NK-92 (cell line): ENCODE results near the gene CAPN14.

Experiments used
- DNase-seq: peaks from one replicate; lab custom pipeline; 2025; ENCODE audit not compliant: unreplicated experiment; lab: John Stamatoyannopoulos, UW

CAPN14 gene

GRCh38 chr2:31228717-31229116 is 11.4 kb upstream of the CAPN14 start:
- no peak for DNase-seq

DNA sequence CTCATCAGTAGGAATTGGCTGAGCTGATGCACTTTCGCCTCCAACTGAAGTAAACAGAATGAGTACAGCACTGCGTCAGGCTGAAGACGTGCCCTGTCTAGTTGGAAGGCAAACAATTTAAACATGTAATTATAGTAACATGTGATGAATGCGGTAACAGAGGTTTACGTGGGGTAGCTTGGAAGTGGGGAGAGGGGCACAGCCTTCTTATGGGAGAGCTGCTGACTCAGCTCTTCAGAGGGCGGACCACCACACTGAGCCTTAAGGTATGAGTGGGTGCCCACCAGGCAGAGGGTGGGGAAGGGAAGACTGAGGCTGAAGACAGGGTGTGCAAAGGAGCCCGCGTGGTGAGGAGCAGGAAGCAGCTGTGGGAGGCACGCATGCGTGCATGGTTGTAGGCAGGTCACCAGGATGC is 10.4 kb upstream of the CAPN14 start:
- DNase-seq = no peak

- no peak for DNase-seq
These were observed 9.8 kb upstream of the CAPN14 start for GRCh38 chr2:31227110-31227509.

DNA sequence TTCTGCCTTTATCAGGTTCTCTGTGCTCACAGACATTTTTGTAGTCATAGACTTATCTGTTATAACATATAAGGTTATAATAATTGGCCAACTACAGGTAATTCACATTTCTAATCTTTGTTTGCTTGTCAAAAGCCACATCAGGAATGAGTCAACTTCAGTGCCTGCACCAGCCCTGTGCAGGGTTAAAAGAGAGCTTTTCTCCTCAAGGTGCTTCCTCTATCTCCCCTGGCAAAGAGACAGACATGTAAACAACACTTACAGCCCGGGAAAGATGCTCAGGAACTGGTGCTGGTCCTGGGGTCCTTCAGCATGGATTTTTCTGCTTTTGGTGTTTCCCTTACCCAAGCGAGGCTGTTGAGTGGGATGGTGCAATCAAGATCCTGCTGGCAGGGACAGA is 9.0 kb upstream of the CAPN14 start:
- DNase-seq = no peak

DNA sequence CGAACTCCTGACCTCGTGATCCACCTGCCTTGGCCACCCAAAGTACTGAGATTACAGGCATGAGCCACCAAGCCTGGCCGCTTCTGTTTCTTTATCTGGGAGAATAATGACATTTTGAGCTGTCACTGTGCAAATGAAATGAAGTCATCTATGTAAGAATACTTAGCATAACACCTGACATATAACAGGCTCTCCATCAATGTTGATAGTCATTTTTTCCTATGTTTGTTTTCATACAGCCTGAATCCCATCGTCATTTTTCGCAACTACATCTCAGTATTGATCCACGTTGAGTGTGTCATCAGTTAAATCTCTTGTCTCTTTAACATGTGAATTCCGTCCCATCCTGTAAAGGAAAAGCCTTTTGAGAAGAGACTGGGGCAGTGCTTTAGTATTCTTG is 6.4 kb upstream of the CAPN14 start:
- no peak for DNase-seq

- DNase-seq = no peak
These were observed 5.7 kb upstream of the CAPN14 start for GRCh38 chr2:31223026-31223425.

DNA sequence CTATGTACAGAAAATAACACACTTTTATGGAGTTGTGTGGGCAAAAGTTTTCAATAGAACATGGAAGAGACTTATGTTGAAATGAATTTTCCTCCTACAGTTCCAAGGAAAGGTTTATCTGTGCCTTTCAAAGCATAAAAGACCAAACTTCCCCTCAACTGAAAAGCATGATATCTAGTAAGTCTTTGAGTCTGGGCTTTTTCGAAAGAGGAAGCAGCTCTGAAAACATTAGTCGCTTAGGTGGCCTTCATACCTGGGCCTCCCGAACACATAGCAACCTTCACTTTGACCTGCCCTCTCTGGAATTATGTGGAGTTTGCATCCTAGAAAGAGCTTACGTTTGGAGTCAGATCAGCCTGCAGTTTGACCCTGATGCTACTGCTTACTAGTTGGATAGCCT is 4.8 kb upstream of the CAPN14 start:
- no peak for DNase-seq

DNA sequence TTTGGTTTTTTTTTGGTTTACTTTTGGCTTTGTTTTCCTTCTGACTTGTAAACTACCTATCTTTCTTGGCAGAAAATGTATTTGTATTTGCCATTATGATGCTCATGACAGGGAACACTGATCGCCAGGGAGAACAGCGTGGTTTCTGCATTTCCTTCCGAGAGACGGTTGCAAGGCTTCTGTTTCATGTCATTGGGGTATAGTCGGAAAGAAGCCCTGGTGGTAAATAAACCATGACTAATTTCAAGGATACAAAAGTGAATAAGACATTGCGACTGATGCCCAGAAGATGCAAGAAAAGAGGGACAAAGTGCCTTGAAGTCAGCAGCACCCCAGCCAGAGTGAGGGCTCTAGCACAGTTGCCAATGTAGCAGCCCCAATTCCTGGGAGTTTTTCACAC is 4.2 kb upstream of the CAPN14 start:
- DNase-seq = no peak

DNA sequence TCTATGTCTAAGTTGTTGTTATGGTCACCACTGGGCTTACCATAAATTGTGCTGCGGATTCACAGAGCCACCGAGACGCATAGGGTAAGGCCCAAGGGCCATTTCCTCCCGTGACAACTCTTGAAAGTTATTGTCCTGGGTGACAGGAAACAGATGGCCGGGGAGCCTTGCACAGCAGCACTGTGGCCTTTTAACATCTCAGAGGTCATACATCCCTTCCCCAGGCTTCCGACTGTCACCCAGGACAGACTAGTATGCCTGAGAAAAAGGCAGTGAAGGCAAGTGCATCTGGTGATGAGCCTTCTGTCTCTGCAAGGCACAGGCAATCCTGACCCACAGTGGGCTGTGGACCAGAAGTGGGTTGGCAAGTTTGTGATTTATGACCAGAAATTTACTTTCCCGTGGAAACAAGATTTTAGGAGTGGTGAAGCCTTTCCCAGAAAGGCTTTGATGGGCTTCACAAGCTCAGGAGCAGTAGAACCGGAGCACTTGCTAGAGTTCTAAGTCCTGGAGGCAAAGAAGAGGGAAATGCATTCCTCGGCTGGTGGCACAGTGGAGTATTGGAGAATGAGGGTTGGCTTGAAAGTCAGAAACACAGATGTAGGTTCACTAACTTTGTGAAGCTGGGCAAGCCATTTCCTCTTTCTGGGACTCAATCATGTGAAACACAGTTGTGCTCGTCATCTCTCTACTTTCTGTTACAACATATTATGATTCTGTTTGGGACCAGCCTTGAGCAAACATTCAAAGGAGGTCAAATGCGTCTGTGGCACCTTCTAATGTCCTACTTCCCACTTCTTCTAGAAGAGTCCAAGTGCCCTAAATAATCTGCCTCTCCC is 2.0 kb upstream of the CAPN14 start:
- DNase-seq = no peak

DNA sequence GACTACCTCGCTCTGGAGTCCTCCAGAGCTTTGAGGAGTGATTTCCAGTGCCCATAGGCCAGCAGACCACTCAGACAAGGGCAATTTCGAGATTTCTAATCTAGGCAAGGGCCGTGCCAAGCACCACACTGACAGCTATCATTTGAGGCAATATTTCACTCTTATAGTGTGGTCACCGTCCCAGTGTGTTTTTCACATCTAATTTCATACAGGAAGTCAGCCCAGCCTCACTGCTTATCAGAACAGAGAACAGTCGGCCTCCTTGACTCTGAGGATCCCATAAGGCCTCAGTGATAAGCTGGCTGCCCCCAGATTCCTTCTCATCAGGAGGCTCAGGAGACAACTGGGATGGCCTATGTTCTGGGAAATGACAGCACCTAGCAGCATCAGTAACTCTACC is 581 bp downstream of the CAPN14 start:
- no peak for DNase-seq

GRCh38 chr2:31214444-31214915 is 2.8 kb downstream of the CAPN14 start:
- no peak for DNase-seq

DNA sequence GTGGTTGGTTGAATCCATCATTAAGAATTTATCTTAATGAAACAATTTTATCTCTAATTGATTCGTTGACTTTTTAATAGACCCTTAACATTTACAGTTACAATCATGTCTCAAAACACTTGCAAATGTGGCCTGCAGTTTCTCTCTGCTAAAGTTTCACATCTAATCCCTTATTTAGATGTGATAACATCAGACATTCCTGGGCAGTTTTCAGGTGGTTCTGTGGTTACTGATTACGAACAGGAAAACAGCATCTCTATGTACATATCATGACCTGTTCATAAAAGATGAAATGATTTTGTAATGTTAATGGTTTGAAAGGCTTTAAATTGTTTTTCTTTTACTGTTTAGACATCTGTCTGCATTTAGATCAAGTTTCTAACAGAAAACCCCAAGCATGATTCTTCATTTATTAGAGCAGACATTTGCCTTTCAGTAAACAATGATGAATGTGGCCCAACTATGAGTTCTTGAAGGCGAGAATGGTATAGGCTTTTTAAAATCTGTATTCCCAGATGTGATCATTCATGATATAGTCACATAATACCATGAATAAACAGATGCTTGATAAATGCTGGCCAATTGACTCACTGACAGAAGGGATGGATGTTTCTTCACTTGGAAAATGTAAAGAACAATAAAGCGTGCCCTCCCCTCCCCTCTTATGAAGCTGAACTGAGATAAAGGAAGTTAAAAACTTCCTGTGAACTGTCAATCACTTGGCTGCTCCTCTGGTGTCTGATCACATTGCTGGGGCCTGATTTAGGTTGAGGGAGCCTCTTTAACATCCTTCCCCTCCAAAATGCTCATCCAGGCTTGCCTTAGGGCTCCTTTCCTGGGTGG is 3.5 kb downstream of the CAPN14 start:
- DNase-seq = no peak

DNA sequence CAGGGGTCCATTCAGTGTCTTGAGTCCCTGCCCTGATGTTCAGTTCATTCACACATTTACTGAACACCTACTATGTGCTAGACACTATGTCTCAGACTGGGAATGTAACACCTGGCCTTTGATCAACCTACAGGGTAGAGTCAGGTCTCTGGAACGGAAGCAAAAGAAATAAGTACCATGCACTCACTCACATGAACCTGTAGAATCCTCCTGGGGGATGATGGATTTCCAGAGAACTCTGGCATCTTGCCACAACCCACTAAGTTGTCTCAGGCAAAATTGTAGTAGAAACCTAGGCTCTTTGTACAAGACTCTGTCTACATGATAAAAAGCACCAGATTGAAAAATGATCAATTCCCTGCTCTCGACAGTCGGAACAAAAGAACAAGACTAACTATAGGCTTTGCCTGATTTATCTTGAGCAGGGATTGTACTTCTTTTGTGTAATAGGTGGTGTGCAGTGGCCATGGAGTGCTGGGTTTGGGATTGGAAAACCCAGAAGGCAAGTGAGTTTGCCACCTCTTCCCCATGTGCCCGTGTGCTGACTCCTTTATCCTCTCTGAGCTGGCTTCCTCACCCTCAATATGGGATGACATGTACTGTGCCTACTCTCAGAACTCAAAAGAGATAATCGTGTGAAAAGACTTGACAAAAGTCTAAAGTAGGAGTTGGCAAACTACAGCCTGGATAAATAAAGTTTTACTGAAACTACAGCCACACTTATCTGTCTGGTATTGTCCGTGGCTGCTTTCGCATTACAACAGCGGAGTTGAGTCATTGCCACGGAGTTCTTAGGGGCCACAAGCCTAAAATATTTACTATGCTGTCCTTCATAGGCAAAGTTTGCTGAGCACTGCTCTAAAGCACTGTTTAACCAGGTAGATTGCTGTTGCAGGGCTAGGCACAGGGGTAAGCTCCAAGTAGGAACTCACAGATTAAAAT is 4.4 kb downstream of the CAPN14 start:
- DNase-seq = no peak

DNA sequence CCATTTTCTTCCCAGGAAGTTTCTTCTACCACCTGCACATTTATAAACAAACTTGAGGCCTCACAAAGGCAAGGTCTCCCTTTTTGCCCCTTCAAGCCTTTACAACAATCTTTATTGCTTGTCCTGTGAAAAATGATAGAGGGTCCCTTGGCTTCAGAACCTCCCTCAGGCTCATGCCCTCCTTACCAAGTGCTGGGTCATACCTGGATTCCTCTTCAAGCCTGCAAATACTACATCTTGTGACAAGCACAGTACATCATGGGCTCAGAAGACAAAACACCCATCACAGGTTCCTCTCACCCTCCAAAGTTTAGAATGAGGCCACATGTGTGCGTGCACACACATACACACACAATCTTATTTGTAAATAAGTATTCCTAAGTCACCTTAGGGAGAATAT is 9.1 kb downstream of the CAPN14 start:
- DNase-seq = no peak

DNA sequence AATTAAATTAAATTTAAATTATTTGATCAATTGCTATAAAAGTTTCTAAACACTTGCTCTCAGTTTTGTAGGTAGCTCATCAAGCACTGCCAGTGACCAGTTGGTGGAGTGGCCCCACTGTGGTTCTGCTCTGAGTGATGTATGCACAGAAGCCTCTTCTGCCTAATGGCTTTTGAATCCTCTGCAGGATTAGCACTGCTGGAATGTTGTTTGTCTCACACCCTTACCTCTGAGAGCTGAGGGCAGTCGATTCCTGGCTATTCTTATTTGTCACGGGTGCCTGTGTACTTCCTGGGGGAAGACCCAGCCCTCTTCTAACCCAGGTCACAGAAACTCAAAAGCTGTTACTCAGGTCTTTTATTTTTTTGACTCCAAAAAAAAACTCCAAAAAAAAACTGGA is 9.5 kb downstream of the CAPN14 start:
- no peak for DNase-seq

DNA sequence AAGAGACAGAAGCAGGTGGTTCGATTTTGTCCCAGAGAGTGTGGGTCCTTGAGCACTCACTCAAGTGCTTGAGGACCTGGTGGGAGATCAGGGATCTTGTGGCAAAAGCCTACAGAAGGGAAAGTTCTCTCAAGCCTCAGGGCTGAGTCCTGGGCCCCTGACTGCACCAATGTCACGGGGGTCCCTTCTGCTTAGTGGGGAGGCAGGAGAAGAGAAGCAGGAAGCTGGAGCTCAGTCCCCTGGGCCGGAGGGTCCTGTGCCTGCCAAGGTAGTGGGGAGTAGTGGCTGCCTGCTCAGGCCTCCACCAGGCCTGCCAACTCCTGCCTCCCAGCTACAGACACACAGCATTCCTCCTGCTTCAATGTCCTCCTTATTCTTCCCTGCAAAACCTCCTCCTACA is 11.7 kb downstream of the CAPN14 start:
- DNase-seq = no peak

DNA sequence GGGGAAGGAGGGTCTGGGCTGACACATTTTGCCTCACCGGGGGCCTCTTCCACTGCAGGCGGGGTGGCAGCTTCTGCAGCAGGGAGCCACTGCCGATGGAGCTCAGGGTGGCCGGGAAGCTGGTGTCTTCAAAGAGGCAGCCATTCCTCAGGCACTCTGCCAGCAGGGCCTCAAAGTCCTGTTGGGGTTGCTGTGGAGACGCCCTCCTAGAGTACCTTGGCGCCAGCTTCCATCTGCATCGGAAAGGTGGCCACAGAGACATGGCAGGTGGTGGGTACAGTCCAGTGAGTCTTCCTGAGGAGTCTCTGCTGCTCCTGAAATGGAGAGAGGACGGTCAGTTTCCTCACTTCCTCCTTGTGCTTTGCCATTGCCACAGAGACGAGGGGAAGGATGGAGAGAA is 12.1 kb downstream of the CAPN14 start:
- no peak for DNase-seq

DNA sequence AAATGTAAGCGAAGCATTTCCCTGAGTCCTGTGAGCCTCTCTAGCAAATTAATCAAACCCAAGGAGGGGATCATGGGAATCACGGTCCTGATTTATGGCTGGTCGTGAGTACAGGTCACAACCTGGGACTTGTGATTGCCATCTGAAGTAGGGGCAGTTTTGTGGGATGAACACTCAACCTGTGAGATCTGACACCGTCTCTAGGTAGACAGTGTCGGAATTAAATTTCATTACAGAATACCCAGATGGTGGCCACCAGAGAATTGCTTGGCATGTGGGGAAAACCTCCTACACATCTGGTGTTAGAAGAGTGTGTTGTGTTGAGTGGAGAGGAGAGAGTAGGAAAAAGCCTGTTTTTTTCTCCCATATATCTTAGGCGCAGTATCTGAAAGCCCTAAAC is 12.5 kb downstream of the CAPN14 start:
- no peak for DNase-seq

DNA sequence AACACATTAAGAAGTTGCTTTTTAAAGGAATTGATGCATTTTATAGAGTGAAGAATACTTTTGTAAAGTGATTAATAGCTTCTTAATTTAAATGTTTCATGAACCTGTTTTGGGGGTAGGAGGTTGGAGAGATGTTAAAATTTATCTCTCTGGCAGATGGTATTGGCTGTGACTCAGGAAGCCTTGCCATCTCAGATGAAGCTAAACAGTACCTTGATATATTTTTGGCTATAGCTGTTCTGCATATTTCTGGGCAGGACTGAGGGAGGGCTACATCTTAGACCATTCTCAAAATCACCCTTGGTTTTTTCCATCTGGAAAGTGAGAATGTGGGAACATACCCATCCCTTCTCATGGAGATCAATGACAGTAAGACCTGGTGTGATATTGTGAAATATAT is 13.4 kb downstream of the CAPN14 start:
- DNase-seq = no peak

DNA sequence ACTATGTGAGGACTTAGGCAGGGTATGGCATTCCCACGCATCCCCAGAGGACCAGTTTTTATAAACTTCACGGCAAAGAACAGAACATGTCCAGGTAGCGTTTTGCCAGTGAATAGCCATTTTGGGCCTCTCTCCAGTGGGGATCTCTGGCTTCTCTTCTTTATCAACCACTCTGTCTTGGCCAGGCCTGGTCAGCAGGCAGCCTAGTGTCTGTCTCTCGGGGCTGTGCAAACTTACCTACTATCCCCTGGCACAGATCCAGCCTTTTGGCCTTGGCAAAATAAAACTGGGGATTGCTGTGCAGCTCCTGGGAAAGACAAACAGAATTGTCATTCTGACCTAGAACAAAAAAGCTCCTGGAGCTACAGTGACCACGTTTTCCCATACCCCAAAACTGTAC is 14.5 kb downstream of the CAPN14 start:
- DNase-seq = no peak

DNA sequence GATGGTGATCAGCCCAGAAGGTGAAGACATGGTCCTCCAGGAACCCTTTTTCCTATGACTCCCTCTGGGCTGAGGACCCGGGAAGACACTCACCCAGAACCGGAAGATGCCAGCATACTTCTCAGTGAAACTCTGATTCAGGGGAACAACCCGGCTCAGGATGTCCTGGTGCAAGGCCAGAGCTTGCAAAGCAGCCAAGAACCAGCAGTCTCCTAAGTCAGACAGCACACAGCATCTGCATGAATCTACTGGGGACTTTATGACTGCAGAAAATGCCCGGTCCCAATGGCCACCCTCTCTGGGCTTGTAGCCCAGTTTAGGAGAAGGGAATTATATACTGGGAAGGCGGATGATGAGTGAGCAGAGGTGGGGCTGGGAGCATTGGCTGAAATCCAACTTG is 15.3 kb downstream of the CAPN14 start:
- no peak for DNase-seq
